Fibroblast of the aortic adventitia (primary cell): Measurements from ENCODE around the gene ACACB. TPM values are rescaled to one million over a fixed set of nuclear protein-coding genes. Genes with fewer than 3 reads are reported as not detected.

Experiments used
- DNase-seq: peaks from one replicate; pipeline ENCODE4 v3.0.0-alpha.2; 2010; ENCODE audit warnings: low read depth
- H3K4me3 ChIP-seq: 2 replicates; pipeline ENCODE4 v1.5.1; 2011; ENCODE audit warnings: low read depth, mild to moderate bottlenecking, control low read depth, low read length, moderate library complexity
- total RNA-seq: library from RNA; depleted of rRNA; stranded (reverse); fragments of >200 nt; gene quantifications from 2 replicates; pipeline ENCODE4 v1.2.3, GENCODE V29; 2012; ENCODE audit warnings: low replicate concordance
- TF ChIP-seq, protein P1 (sequence below): IDR thresholded peaks from 2 replicates; pipeline ENCODE4 v1.5.1; 2011; ENCODE audit warnings: mild to moderate bottlenecking, low read length, control low read depth, inconsistent platforms; ENCODE audit not compliant: insufficient read depth

Gene ACACB
- total RNA-seq, 1 donor = 14.7 TPM

- no peak for DNase-seq
- TF ChIP-seq, protein P1, sequence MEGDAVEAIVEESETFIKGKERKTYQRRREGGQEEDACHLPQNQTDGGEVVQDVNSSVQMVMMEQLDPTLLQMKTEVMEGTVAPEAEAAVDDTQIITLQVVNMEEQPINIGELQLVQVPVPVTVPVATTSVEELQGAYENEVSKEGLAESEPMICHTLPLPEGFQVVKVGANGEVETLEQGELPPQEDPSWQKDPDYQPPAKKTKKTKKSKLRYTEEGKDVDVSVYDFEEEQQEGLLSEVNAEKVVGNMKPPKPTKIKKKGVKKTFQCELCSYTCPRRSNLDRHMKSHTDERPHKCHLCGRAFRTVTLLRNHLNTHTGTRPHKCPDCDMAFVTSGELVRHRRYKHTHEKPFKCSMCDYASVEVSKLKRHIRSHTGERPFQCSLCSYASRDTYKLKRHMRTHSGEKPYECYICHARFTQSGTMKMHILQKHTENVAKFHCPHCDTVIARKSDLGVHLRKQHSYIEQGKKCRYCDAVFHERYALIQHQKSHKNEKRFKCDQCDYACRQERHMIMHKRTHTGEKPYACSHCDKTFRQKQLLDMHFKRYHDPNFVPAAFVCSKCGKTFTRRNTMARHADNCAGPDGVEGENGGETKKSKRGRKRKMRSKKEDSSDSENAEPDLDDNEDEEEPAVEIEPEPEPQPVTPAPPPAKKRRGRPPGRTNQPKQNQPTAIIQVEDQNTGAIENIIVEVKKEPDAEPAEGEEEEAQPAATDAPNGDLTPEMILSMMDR = no peak
- H3K4me3 ChIP-seq = no peak overlapping the region
These were observed 1.0 kb upstream of the ACACB start for GRCh38 chr12:109115404-109115757.

- H3K4me3 ChIP-seq = no peak overlapping the region
- TF ChIP-seq, protein P1 = no peak
- DNase-seq = no peak
These were observed 193 bp downstream of the ACACB start for GRCh38 chr12:109116611-109116949.

DNA sequence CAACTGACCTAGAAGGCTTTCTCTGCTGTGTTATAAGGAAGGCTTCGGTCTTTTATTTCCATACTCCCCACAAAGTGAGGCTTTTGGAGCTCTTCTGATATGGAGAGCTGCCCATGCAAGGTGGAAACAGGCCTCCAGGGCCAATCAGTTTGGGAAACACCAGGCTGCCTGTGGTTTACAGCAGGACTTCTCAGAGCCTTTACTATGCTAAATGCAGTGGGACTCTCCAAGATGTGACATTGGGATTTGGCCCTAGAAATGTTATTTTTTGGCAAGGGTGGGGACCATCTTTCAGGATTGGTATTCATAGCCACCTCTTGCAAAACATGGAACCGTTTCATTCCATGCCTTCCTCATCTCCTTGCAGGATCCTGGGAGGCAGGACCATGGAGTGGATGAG, 3.7 kb downstream of the ACACB start:
- no peak for DNase-seq
- TF ChIP-seq, protein P1 = no peak
- H3K4me3 ChIP-seq = no peak overlapping the region

- TF ChIP-seq, protein P1 = no peak
- H3K4me3 ChIP-seq = no peak overlapping the region
- DNase-seq = no peak
These were observed 4.2 kb downstream of the ACACB start for GRCh38 chr12:109120557-109120956.

DNA sequence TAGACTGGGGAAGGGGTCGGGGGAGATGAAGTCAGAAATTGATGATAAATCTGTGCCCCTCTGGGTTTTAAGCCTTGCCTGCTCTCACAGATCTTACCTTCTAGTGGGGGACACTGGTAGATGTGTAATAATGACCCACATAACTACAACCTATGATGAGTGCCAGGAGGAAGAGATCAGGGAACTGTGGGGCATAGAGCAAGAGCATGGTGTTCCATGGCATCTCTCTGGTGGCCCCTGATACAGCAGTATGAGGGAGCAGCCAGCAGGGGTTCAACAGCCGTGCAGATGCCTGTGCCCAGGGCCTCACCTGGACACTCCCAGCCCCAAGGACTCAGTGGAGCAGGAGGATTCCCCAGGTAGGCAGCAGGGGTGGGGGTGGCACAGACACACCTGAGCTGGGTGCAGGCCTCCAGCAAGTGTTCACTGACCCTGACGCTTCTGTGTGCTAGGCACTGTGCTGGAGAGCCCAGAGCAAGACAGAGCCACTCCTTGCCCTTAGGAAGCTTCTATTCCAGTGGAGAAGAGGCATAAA, 5.0 kb downstream of the ACACB start:
- DNase-seq = no peak
- no peak overlapping the region for H3K4me3 ChIP-seq
- TF ChIP-seq, protein P1 = no peak

DNA sequence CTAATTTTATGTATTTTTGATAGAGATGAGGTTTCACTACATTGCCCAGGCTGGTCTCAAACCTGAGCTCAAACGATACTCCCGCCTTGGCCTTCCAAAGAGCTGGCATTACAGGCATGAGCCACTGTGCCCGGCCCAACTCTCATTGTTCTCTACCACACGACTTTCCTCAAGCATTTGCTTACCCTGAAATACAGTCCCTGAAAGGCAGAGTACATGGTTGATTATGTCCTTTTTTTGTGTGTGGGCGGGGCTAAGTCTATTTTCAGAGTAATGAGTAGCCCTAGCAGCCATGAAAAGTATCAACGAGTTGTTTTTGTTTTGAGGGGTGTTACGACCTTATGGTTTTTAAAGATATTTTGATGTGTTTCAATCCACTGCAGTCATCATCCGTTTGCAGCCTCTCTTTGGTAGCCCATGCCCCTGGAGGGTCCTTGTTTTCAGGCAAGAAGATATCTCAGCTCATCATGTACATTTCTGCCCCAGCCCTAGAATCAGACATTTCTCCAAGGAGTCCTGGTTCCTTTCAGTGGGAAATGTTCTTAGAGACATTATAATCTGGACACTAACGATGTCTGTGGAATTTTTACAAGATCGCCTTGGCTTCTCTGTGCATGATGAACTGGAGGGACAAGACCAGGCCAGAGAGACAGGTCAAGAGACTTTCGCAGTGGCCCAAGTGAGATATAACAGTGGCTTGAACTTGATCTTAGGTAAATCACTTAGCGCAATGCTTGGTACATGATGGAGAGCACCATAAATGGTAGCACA, 8.7 kb downstream of the ACACB start:
- TF ChIP-seq, protein P1 = no peak
- no peak for DNase-seq
- no peak overlapping the region for H3K4me3 ChIP-seq

- TF ChIP-seq, protein P1 = no peak
- no peak overlapping the region for H3K4me3 ChIP-seq
- DNase-seq = no peak
These were observed 9.4 kb downstream of the ACACB start for GRCh38 chr12:109125791-109126190.
